ENCODE results near the gene FIGLA.

DNA sequence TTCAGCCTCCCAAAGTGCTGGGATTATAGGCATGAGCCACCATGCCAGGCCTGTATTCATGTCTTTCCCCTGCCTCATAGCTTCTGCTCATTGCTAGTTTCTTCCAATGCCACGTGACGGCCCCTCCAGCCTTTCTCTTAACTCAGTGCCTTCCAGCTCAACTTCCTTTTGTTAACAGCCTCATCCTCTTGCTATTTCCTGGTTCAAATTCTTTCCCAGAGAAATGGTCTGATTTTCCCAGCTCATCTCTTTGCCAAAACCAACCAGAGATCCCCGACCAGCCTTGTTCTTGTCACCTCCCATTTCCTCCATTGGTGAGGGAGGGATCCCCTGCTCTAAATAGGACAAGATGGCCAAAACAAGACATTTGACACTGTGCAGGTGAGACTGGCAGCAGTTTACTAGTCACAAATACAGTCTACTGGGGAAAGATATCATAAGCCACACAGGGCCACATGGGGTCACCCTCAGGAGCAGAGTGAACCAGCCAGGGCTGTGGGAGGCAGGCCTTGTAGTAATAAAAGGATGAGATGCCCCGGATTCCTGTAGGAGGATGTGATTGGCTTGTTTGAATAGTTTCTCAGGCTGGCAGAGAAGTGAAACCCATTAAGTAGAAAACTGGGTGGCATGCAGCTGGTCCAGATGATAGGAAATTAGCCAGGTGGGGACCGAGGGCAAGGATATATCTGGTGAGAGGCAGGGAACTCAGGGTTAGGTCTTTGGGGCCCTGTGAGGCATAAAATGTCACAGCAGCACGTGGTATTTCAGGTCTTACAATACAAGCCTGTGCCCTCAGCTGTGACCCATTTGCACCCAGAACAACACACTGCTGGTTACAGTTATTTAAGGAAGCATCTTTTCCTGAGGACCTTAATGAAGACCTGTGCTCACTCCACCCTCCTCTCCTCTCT lies 38.7 kb upstream of the FIGLA start:
- TF ChIP-seq CTCF (IDR thresholded peaks at IDR 0.05) (no peak), EZH2 (IDR thresholded peaks at IDR 0.05; ENCODE audit: borderline replicate concordance, insufficient read depth, low read depth, low read length, poor library complexity, severe bottlenecking) (no peak)

Measured in B cell (primary cell).